Small intestine (tissue), 7 donors: Measurements from ENCODE around the gene TTC34. TPM values are rescaled to one million over a fixed set of nuclear protein-coding genes. Genes with fewer than 3 reads are reported as not detected.
"Not testable (repeated sequence)": the region's sequence is repeated elsewhere in the genome, so short reads cannot be mapped to it uniquely, and the experiment has no call there.

Experiments used
- DNase-seq, 2 donors: peaks; one replicate each; pipeline versions ENCODE4 v3.0.0 to v3.0.0-alpha.2; 2013
- FAIRE-seq: peaks from 2 replicates; lab custom pipeline; 2012; peaks lifted over from hg19 to GRCh38; lab: Jason Lieb, UNC
- H3K27ac ChIP-seq, 3 donors: one replicate each; pipeline ENCODE4 v1.5.1; 2013; ENCODE audit warnings: low read length in 2 of 3, mild to moderate bottlenecking in 2 of 3, control low read depth in 1 of 3, inconsistent platforms in 1 of 3, low read depth in 1 of 3, moderate library complexity in 1 of 3
- H3K27me3 ChIP-seq, 3 donors: one replicate each; pipeline ENCODE4 v1.6.1; 2013; ENCODE audit warnings: low read length in 3 of 3, inconsistent platforms in 1 of 3; ENCODE audit not compliant: control insufficient read depth in 3 of 3, insufficient read depth in 3 of 3
- H3K36me3 ChIP-seq, 3 donors: one replicate each; pipeline ENCODE4 v1.6.1; 2013; ENCODE audit warnings: low read length in 3 of 3, inconsistent platforms in 1 of 3, low read depth in 1 of 3, mild to moderate bottlenecking in 1 of 3, moderate library complexity in 1 of 3; ENCODE audit not compliant: control insufficient read depth in 3 of 3, insufficient read depth in 2 of 3
- H3K4me1 ChIP-seq, 3 donors: one replicate each; pipeline ENCODE4 v1.6.1; 2013; ENCODE audit warnings: low read length in 2 of 3, inconsistent platforms in 1 of 3, low read depth in 1 of 3, mild to moderate bottlenecking in 1 of 3, moderate library complexity in 1 of 3; ENCODE audit not compliant: control insufficient read depth in 3 of 3, insufficient read depth in 2 of 3
- H3K4me3 ChIP-seq, 3 donors: one replicate each; pipeline ENCODE4 v1.5.1; 2013; ENCODE audit warnings: low read length in 3 of 3, control low read depth in 1 of 3, inconsistent platforms in 1 of 3, low read depth in 1 of 3, mild to moderate bottlenecking in 1 of 3, moderate library complexity in 1 of 3
- H3K9me3 ChIP-seq, 2 donors: one replicate each; pipeline ENCODE4 v1.6.1; 2013; ENCODE audit warnings: low read depth in 1 of 2, low read length in 1 of 2; ENCODE audit not compliant: control insufficient read depth in 2 of 2, insufficient read depth in 1 of 2
- WGBS, 3 donors: extraction: QIAGEN DNeasy Blood & Tissue Kit; methylation state at CpG; one replicate each; pipeline ENCODE4 v1.1.7; 2013; 5-methylcytosine and 5-hydroxymethylcytosine counted together
- polyA plus RNA-seq, 4 donors: library from polyadenylated mRNA; stranded (reverse) in 3 of 4; unstranded in 1 of 4; fragments of 200-250 nt in 3 of 4; fragments of 120-200 nt in 1 of 4; gene quantifications; one replicate each; pipeline versions ENCODE4 v1.2.1 to v1.2.3, GENCODE V29; 2013
- donor health status: healthy with polysubstance abuse.
- donor health status: control.
- donor health status: control.
- donor health status: Bipolar disorder and iron deficiency.
- donor health status: healthy.

Gene TTC34
- polyA plus RNA-seq, 4 donors = 0.22 to 1.9 TPM; not detected in 2

GRCh38 chr1:2655598-2656434, 145.7 kb downstream of the TTC34 start:
- H3K36me3 ChIP-seq, DNase-seq, H3K27ac ChIP-seq, H3K4me3 ChIP-seq, H3K4me1 ChIP-seq, H3K27me3 ChIP-seq, FAIRE-seq: not testable (repeated sequence)
- WGBS, 3 donors = 30 to 41% (median 35%) methylated on average over 16 of the region's 16 CpGs
- peaks cover 0 to 35% of the 10 kb centered on the region in 2 donors for H3K9me3 ChIP-seq

GRCh38 chr1:2654443-2654948, 147.0 kb downstream of the TTC34 start:
- not testable (repeated sequence) for DNase-seq, H3K4me1 ChIP-seq, FAIRE-seq, H3K4me3 ChIP-seq, H3K27ac ChIP-seq, H3K27me3 ChIP-seq, H3K36me3 ChIP-seq
- 29 to 43% (median 32%) methylated on average over 14 of the region's 14 CpGs for WGBS, 3 donors
- H3K9me3 ChIP-seq = peaks cover 0 to 32% of the 10 kb centered on the region in 2 donors

- not testable (repeated sequence) for H3K4me3 ChIP-seq, H3K27me3 ChIP-seq
Observed at GRCh38 chr1:2653741-2654442, 147.6 kb downstream of the TTC34 start.

GRCh38 chr1:2652926-2653571, 148.4 kb downstream of the TTC34 start:
- 24 to 29% (median 25%) methylated on average over 12 of the region's 12 CpGs for WGBS, 3 donors
- FAIRE-seq, DNase-seq: not testable (repeated sequence)

More at GRCh38 chr1:2653741-2654442, 147.6 kb downstream of the TTC34 start:
- not testable (repeated sequence) for H3K4me1 ChIP-seq, DNase-seq, H3K36me3 ChIP-seq, H3K27ac ChIP-seq, FAIRE-seq
- 32 to 41% (median 34%) methylated on average over 14 of the region's 14 CpGs for WGBS, 3 donors
- peaks cover 0 to 32% of the 10 kb centered on the region in 2 donors for H3K9me3 ChIP-seq

GRCh38 chr1:2652152-2652925, 149.2 kb downstream of the TTC34 start:
- not testable (repeated sequence) for FAIRE-seq

More at GRCh38 chr1:2652926-2653571, 148.4 kb downstream of the TTC34 start:
- not testable (repeated sequence) for H3K4me1 ChIP-seq, H3K27ac ChIP-seq, H3K36me3 ChIP-seq, H3K4me3 ChIP-seq, H3K27me3 ChIP-seq
- H3K9me3 ChIP-seq = peaks cover 0 to 37% of the 10 kb centered on the region in 2 donors

GRCh38 chr1:2650967-2651645, 150.4 kb downstream of the TTC34 start:
- no peak overlapping the region for H3K4me3 ChIP-seq
- H3K27me3 ChIP-seq = peaks cover 0 to 6% (median 4%) of the 10 kb centered on the region in 3 donors
- H3K9me3 ChIP-seq = peaks cover 0 to 46% of the 10 kb centered on the region in 2 donors
- FAIRE-seq (no peak), DNase-seq (no peak)
- WGBS, 3 donors = 34 to 58% (median 42%) methylated on average over 10 of the region's 10 CpGs
- H3K27ac ChIP-seq = no peak overlapping the region
- no peaks in the 10 kb centered on the region for H3K36me3 ChIP-seq
- no peaks in the 10 kb centered on the region for H3K4me1 ChIP-seq

More at GRCh38 chr1:2652152-2652925, 149.2 kb downstream of the TTC34 start:
- H3K9me3 ChIP-seq = peaks cover 0 to 36% of the 10 kb centered on the region in 2 donors
- H3K4me3 ChIP-seq, H3K27ac ChIP-seq, H3K4me1 ChIP-seq, H3K36me3 ChIP-seq, DNase-seq, H3K27me3 ChIP-seq: not testable (repeated sequence)
- WGBS, 3 donors = 27 to 40% (median 32%) methylated on average over 16 of the region's 16 CpGs

- H3K4me1 ChIP-seq = peaks cover 3 to 9% (median 3%) of the 10 kb centered on the region in 3 donors
- FAIRE-seq (no peak), DNase-seq (no peak)
- H3K27me3 ChIP-seq = no peaks in the 10 kb centered on the region
- no peaks in the 10 kb centered on the region for H3K36me3 ChIP-seq
- no peak overlapping the region for H3K4me3 ChIP-seq
- H3K27ac ChIP-seq = no peak overlapping the region
- peaks cover 1 to 20% of the 10 kb centered on the region in 2 donors for H3K9me3 ChIP-seq
- WGBS, 3 donors = 71 to 78% (median 73%) methylated on average over 5 of the region's 5 CpGs
Observed at GRCh38 chr1:2646837-2647236, 154.7 kb downstream of the TTC34 start.
